ENCODE results near the gene ASIC1. TPM values are rescaled to one million over a fixed set of nuclear protein-coding genes. Genes with fewer than 3 reads are reported as not detected.

ASIC1 gene
- total and polyA plus RNA-seq, 2 donors, result 1.3 to 3.6 TPM

GRCh38 chr12:50104417-50105366 is 47.3 kb downstream of the ASIC1 start:
- WGBS, result 92% methylated on average over 14 of the region's 14 CpGs
- H3K4me1 ChIP-seq (ENCODE audit: control insufficient read depth in 2 of 2, insufficient read depth in 2 of 2, low read length in 2 of 2), result peaks cover 0 to 14% of the 10 kb centered on the region in 2 donors
- no peak for DNase-seq (ENCODE audit: low read depth in 6 of 9, low spot score in 9 of 9)
- H3K27ac ChIP-seq (ENCODE audit: low read depth in 1 of 2, low read length in 1 of 2), result no peak overlapping the region
- no peak overlapping the region for H3K4me3 ChIP-seq (ENCODE audit: low read length in 2 of 2)
- no peaks in the 10 kb centered on the region for H3K9me3 ChIP-seq (ENCODE audit: control insufficient read depth in 2 of 2, insufficient read depth in 1 of 2, low read length in 1 of 2)
- no peaks in the 10 kb centered on the region for H3K27me3 ChIP-seq (ENCODE audit: control insufficient read depth in 2 of 2, insufficient read depth in 1 of 2, low read length in 1 of 2)
- peaks cover 15 to 17% of the 10 kb centered on the region in 2 donors for H3K36me3 ChIP-seq (ENCODE audit: control insufficient read depth in 2 of 2, insufficient read depth in 2 of 2, low read length in 1 of 2)

- 97% methylated on average over 12 of the region's 12 CpGs for WGBS
- no peak for DNase-seq (ENCODE audit: low read depth in 6 of 9, low spot score in 9 of 9)
- H3K36me3 ChIP-seq (ENCODE audit: control insufficient read depth in 2 of 2, insufficient read depth in 2 of 2, low read length in 1 of 2), result peaks cover 5 to 10% of the 10 kb centered on the region in 2 donors
- no peaks in the 10 kb centered on the region for H3K27me3 ChIP-seq (ENCODE audit: control insufficient read depth in 2 of 2, insufficient read depth in 1 of 2, low read length in 1 of 2)
- H3K4me3 ChIP-seq (ENCODE audit: low read length in 2 of 2), result no peak overlapping the region
- H3K9me3 ChIP-seq (ENCODE audit: control insufficient read depth in 2 of 2, insufficient read depth in 1 of 2, low read length in 1 of 2), result no peaks in the 10 kb centered on the region
- peaks cover 0 to 27% of the 10 kb centered on the region in 2 donors for H3K4me1 ChIP-seq (ENCODE audit: control insufficient read depth in 2 of 2, insufficient read depth in 2 of 2, low read length in 2 of 2)
- no peak overlapping the region for H3K27ac ChIP-seq (ENCODE audit: low read depth in 1 of 2, low read length in 1 of 2)
These were observed 48.6 kb downstream of the ASIC1 start for GRCh38 chr12:50105913-50106450.

GRCh38 chr12:50106907-50107306 is 49.5 kb downstream of the ASIC1 start:
- no peaks in the 10 kb centered on the region for H3K9me3 ChIP-seq (ENCODE audit: control insufficient read depth in 2 of 2, insufficient read depth in 1 of 2, low read length in 1 of 2)
- no peak for DNase-seq (ENCODE audit: low read depth in 6 of 9, low spot score in 9 of 9)
- peaks cover 0 to 32% of the 10 kb centered on the region in 2 donors for H3K4me1 ChIP-seq (ENCODE audit: control insufficient read depth in 2 of 2, insufficient read depth in 2 of 2, low read length in 2 of 2)
- peaks cover 2 to 7% of the 10 kb centered on the region in 2 donors for H3K36me3 ChIP-seq (ENCODE audit: control insufficient read depth in 2 of 2, insufficient read depth in 2 of 2, low read length in 1 of 2)
- no peaks in the 10 kb centered on the region for H3K27me3 ChIP-seq (ENCODE audit: control insufficient read depth in 2 of 2, insufficient read depth in 1 of 2, low read length in 1 of 2)
- H3K4me3 ChIP-seq (ENCODE audit: low read length in 2 of 2), result no peak overlapping the region
- WGBS, result 91% methylated on average over 3 of the region's 3 CpGs
- no peak overlapping the region for H3K27ac ChIP-seq (ENCODE audit: low read depth in 1 of 2, low read length in 1 of 2)

- Histone ChIP-seq H3K4me1 (ENCODE audit: control insufficient read depth in 2 of 2, insufficient read depth in 2 of 2, low read length in 2 of 2) (peaks cover 0 to 32% of the 10 kb centered on the region in 2 donors), H3K9me3 (ENCODE audit: control insufficient read depth in 2 of 2, insufficient read depth in 1 of 2, low read length in 1 of 2) (no peaks in the 10 kb centered on the region), H3K36me3 (ENCODE audit: control insufficient read depth in 2 of 2, insufficient read depth in 2 of 2, low read length in 1 of 2) (peaks cover 0 to under 1% of the 10 kb centered on the region in 2 donors), H3K4me3 (ENCODE audit: low read length in 2 of 2) (no peak overlapping the region), H3K27ac (ENCODE audit: low read depth in 1 of 2, low read length in 1 of 2) (no peak overlapping the region), H3K27me3 (ENCODE audit: control insufficient read depth in 2 of 2, insufficient read depth in 1 of 2, low read length in 1 of 2) (no peaks in the 10 kb centered on the region)
- no peak for DNase-seq (ENCODE audit: low read depth in 6 of 9, low spot score in 9 of 9)
- 98% methylated on average over 17 of the region's 17 CpGs for WGBS
These were observed 50.2 kb downstream of the ASIC1 start for GRCh38 chr12:50107416-50108268.

GRCh38 chr12:50109319-50109718 is 51.9 kb downstream of the ASIC1 start:
- WGBS, result 98% methylated on average over 3 of the region's 3 CpGs
- Histone ChIP-seq H3K27ac (ENCODE audit: low read depth in 1 of 2, low read length in 1 of 2) (peak overlapping the region in 1 of 2 donors; percentile 55), H3K4me3 (ENCODE audit: low read length in 2 of 2) (no peak overlapping the region), H3K27me3 (ENCODE audit: control insufficient read depth in 2 of 2, insufficient read depth in 1 of 2, low read length in 1 of 2) (no peaks in the 10 kb centered on the region), H3K4me1 (ENCODE audit: control insufficient read depth in 2 of 2, insufficient read depth in 2 of 2, low read length in 2 of 2) (peaks cover 4 to 35% of the 10 kb centered on the region in 2 donors), H3K9me3 (ENCODE audit: control insufficient read depth in 2 of 2, insufficient read depth in 1 of 2, low read length in 1 of 2) (no peaks in the 10 kb centered on the region), H3K36me3 (ENCODE audit: control insufficient read depth in 2 of 2, insufficient read depth in 2 of 2, low read length in 1 of 2) (no peaks in the 10 kb centered on the region)
- DNase-seq (ENCODE audit: low read depth in 6 of 9, low spot score in 9 of 9), result no peak

- DNase-seq (ENCODE audit: low read depth in 6 of 9, low spot score in 9 of 9), result peak in 1 of 9 donors; percentile 34
- WGBS, result 85% methylated on average over 8 of the region's 8 CpGs
- H3K4me1 ChIP-seq (ENCODE audit: control insufficient read depth in 2 of 2, insufficient read depth in 2 of 2, low read length in 2 of 2), result peaks cover 4 to 35% of the 10 kb centered on the region in 2 donors
- H3K36me3 ChIP-seq (ENCODE audit: control insufficient read depth in 2 of 2, insufficient read depth in 2 of 2, low read length in 1 of 2), result no peaks in the 10 kb centered on the region
- H3K9me3 ChIP-seq (ENCODE audit: control insufficient read depth in 2 of 2, insufficient read depth in 1 of 2, low read length in 1 of 2), result no peaks in the 10 kb centered on the region
- H3K27me3 ChIP-seq (ENCODE audit: control insufficient read depth in 2 of 2, insufficient read depth in 1 of 2, low read length in 1 of 2), result no peaks in the 10 kb centered on the region
- no peak overlapping the region for H3K4me3 ChIP-seq (ENCODE audit: low read length in 2 of 2)
- H3K27ac ChIP-seq (ENCODE audit: low read depth in 1 of 2, low read length in 1 of 2), result peak overlapping the region; percentile 56 to 78
These were observed 52.8 kb downstream of the ASIC1 start for GRCh38 chr12:50110127-50110761.

- Histone ChIP-seq H3K9me3 (ENCODE audit: control insufficient read depth in 2 of 2, insufficient read depth in 1 of 2, low read length in 1 of 2) (no peaks in the 10 kb centered on the region), H3K4me3 (ENCODE audit: low read length in 2 of 2) (no peak overlapping the region), H3K27me3 (ENCODE audit: control insufficient read depth in 2 of 2, insufficient read depth in 1 of 2, low read length in 1 of 2) (no peaks in the 10 kb centered on the region), H3K4me1 (ENCODE audit: control insufficient read depth in 2 of 2, insufficient read depth in 2 of 2, low read length in 2 of 2) (peaks cover 4 to 35% of the 10 kb centered on the region in 2 donors), H3K27ac (ENCODE audit: low read depth in 1 of 2, low read length in 1 of 2) (peak overlapping the region; percentile 4 to 71), H3K36me3 (ENCODE audit: control insufficient read depth in 2 of 2, insufficient read depth in 2 of 2, low read length in 1 of 2) (peaks cover 0 to 4% of the 10 kb centered on the region in 2 donors)
- 67% methylated on average over 7 of the region's 7 CpGs for WGBS
- no peak for DNase-seq (ENCODE audit: low read depth in 6 of 9, low spot score in 9 of 9)
These were observed 53.5 kb downstream of the ASIC1 start for GRCh38 chr12:50110762-50111351.

- H3K36me3 ChIP-seq (ENCODE audit: control insufficient read depth in 2 of 2, insufficient read depth in 2 of 2, low read length in 1 of 2), result peaks cover 0 to 4% of the 10 kb centered on the region in 2 donors
- WGBS, result 18% methylated on average over 19 of the region's 19 CpGs
- peaks cover 4 to 35% of the 10 kb centered on the region in 2 donors for H3K4me1 ChIP-seq (ENCODE audit: control insufficient read depth in 2 of 2, insufficient read depth in 2 of 2, low read length in 2 of 2)
- H3K27ac ChIP-seq (ENCODE audit: low read depth in 1 of 2, low read length in 1 of 2), result peak overlapping the region in 1 of 2 donors; percentile 58
- no peaks in the 10 kb centered on the region for H3K9me3 ChIP-seq (ENCODE audit: control insufficient read depth in 2 of 2, insufficient read depth in 1 of 2, low read length in 1 of 2)
- H3K27me3 ChIP-seq (ENCODE audit: control insufficient read depth in 2 of 2, insufficient read depth in 1 of 2, low read length in 1 of 2), result no peaks in the 10 kb centered on the region
- DNase-seq (ENCODE audit: low read depth in 6 of 9, low spot score in 9 of 9), result no peak
- peak overlapping the region in 1 of 2 donors; percentile 21 for H3K4me3 ChIP-seq (ENCODE audit: low read length in 2 of 2)
These were observed 53.9 kb downstream of the ASIC1 start for GRCh38 chr12:50111395-50111692.
